GM18870 (cell line): Measurements from ENCODE around the gene USP9X.
"Not testable (repeated sequence)": the region's sequence is repeated elsewhere in the genome, so short reads cannot be mapped to it uniquely, and the experiment has no call there.

Experiments
- ATAC-seq: cut with Tn5 transposase; IDR thresholded peaks from one replicate; pipeline ENCODE4 v1.9.1; 2021; ENCODE audit warnings: moderate library complexity; ENCODE audit not compliant: unreplicated experiment

Gene USP9X

DNA sequence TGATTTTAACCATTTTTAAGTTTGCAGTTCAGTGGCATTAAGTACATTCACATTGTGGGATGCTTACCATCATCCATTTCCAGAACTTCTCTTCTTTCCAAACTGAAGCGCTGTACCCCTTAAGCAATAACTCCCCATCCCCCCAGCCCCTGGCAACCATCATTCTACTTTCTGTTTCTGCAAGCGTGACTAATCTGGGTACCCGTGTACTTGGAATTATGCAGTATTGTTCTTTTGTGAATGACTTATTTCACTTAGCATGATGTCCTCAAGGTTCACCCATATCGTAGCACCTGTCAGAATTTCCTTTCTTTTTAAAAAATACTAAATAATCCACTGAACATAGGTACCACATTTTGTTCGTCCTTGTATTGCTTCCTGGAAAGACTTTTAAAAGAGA lies 32.9 kb downstream of the USP9X start:
- ATAC-seq, result no peak

DNA sequence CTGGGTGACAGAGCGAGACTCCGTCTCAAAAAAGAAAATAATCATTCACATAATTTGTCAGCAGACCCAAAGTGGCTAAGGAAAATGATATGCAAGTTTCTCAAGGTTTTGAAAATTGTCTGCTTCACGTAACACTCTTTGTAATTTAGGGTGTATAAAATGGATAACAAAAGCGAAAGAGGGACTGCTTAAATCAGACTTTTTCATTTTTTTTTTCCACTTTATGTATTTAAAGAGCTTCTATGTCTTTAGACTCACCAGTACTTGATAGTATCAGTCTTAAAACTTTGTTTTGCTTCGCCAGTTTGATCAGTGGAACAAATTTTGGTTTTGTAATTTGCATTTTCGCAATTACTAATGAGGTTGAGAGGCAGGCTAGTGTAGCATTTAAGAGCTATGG lies 34.6 kb downstream of the USP9X start:
- no peak for ATAC-seq

DNA sequence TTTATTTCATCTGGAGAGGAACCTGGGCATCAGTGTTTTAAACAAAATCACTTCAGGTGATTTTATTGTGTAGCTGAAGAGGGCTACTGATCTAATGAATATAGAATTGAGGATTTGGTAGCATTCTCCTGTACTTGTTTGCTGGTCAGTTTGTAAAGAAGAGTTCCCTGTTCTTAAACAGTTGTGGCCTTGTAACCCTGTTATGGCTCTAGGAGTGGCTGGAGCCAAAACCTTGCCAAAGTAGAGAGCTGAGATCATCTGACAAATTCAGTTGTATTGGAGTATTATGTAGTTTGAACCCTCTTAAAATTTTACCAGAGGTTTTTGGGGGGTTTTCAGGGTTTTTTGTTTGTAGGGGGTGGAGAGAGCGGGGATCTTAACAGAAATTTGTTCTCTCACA lies 36.5 kb downstream of the USP9X start:
- no peak for ATAC-seq

DNA sequence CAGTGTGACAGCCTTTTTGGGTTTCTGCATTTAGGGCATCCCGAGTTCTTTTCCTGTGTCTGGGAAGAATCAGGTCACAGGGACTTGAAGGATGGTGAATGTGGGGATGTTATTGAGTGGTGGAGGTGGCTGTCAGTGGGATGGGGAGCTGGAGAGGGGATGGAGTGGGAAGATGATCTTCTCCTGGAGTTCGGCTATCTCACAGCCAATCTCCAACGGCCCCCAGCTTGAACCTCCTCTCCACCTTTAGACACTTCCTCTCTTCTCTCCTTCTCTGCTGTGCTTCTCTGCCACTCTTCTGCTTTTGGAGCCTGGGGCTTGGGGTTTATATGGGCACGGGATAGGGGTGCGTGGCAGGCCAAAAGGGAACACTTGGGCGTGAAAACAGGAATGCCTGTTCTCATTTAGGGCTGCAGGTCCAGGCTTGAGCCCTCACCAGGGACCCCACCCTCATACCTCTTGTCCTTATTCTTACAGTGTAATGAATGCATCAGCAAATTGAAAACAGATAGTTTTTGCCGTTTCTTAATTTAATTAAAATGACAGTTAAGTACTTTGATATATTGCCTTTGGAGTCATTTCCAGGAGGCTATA lies 37.5 kb downstream of the USP9X start:
- no peak for ATAC-seq

DNA sequence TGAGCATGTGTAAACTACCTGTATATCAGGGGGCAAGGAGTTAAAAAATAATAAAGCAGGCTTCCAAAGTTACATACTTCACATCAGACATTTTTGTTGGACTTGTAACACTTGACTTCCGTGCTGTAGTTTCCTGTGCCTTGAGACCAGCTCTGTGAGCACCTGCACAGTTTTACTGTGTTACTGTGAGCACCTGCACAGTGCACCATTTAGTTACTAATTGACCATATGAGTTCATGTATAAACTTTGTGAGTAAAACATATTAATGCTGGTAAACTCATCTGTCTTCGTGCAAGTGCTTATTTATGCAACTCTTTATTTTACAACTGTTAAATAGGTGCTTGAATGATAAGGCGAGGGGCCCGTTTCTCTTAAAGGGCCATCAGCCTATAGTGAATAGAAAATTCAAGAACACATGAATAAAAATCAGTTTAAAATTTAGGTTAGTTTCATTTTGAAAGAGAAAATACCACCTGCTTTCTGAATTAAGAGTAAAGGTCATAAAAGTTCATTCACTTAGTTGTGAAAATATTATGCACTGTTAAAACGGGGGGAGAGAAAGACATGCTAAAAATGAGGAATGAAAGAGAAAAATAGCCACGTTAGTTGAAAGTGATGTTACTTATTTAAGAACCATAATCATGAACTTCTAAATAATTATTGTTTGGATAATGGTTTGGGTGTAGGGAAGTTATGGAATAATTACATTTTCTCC lies 42.4 kb downstream of the USP9X start:
- ATAC-seq, result no peak

DNA sequence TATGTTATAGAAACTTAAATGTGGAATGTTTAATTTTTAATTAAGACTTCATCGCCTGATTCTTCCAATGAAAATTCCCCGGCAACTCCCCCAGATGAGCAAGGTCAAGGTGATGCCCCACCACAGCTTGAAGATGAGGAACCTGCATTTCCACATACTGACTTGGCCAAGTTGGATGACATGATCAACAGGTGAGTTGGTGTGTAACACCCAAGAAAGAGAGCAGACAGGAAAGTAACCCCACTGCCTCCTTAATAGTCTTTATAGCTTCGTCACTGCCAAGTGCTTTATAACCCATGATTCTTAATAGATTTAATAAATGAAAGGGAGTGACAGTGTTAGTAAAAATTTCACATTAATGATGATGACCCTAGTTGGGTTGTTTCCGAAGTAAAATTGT lies 43.7 kb downstream of the USP9X start:
- ATAC-seq, result no peak

DNA sequence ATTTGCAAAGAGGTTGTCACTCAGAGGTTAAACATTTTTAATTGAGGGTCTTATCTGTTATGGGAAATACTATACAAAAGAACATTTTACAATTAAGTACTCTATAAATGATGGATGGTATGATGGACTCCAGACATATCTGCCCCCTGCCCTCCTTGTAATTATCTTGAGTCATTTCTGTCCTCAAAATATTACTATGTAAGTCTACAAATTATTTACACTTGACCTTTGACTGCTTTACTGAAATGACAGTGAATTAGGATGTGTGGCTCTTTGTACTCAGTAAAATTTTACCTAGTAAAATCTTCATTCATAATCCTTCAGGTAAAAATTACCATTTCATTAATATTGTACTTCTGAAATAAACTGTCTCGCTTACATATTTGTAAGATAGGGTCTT lies 46.5 kb downstream of the USP9X start:
- ATAC-seq, result no peak

DNA sequence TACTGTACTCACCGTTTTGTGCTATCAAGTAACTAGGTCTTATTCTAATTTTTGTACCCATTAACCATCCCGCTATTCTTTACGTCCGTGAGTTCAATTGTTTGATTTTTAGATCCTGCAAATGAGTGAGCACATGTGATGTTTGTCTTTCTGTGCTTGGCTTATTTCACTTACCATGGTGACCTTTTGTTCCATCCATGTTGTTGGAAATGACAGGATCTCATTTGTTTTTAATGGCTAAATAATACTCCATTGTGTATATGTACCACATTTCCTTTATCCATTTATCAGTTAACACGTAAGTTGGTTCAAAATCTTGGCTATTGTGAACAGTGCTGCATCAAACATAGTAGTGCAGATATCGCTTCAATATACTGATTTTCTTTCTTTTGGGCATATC lies 48.3 kb downstream of the USP9X start:
- ATAC-seq, result no peak

DNA sequence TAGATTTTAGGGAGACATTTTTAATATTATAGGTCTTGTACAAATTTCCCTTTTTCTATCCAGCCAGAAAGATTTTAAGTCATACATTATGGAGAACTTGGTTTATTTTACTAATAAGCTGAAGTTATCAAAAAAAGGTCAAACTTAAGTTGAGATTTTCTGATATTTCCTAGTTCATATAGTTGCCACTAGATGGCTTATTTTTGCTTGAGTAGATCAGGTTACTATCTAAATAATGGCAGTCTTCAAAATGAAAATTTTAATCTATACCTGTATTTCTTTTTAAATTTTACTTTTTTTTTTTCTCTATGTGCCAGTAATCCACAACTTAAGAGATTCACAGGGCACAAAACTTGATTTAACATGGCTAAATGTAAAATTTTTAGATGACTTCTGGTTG lies 52.3 kb downstream of the USP9X start:
- ATAC-seq, result no peak

DNA sequence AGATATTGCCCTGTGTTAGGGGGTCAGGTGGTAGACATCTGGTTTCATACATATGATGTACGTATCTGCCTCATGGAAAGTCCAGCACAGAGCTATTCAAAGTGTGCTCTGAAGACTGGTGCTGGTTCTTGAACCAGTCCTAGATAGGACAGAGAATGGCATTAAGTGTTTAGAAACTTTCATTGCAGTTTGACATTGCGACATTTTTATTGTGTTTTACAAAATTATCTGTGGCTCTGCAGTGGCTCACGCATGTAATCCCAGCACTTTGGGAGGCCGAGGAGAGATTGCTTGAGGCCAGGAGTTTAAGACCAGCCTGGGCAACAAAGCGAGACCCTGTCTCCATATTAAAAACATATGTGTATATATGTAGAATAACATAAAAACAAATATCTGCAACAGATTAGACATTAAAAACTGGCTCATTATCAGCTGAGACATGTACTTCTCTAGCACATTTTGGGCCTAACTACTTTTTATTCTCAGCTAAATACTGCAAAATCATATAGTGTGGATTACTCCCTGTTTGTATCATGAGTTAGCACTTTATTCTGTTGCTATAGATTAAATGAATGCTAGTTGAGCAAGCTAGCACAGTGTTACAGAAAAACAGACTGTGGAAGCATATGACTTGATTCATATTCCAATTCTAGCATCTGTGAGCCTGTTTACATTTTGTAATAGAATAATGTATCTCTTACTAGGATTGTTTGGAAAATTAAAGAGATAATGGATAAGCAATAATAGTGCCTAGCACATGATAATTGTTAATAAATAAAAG lies 57.1 kb downstream of the USP9X start:
- no peak for ATAC-seq

DNA sequence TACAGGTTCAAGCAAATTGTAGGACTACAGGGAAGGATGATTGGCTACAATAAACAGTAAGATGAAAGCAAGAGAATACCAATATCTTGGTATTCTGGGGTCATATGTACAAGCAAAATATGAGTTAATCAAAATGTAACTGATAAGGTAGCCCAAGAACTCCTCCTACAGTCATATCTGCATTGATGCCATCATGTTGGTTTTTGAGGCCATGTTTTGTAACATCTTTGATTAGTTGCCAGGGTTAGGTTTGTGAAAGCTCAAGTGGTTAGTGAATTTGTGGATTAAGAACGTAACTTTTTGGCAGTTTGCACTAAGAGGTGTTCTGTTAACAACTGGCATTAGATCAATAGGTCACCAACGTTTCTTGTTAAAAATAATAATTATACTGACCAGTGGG lies 59.6 kb downstream of the USP9X start:
- ATAC-seq, result no peak

DNA sequence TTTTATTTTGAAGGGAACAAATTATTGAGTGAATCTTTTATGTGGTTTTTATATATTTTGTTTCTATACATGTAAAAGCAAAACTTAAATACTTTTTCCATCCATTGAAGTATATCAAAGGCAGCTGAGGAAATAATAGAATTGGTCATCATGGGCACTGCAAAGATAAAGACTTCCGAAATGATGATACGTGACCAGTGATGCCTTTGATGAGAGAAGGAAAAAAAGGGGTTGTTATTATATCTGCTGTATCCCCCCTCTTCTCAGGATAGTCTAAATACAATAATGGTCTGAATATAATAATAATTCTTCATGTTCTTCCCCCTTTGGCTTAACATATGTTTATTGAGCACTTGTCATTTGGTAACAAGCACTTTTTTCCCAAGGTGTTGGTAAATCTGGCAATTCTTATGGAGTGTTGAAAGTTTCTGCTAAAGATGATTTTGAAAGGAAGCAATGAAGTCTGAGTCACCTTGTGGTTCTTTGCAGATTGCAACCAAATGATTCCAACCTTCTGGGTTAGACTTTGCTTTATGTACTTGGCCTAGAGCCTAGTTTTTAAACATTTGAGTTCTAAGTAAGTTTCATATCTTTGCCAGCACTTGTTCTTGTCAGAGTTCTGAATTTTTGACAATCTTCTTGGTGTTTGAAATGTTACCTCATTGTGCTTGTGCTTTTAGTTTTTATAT lies 60.8 kb downstream of the USP9X start:
- ATAC-seq, result no peak

DNA sequence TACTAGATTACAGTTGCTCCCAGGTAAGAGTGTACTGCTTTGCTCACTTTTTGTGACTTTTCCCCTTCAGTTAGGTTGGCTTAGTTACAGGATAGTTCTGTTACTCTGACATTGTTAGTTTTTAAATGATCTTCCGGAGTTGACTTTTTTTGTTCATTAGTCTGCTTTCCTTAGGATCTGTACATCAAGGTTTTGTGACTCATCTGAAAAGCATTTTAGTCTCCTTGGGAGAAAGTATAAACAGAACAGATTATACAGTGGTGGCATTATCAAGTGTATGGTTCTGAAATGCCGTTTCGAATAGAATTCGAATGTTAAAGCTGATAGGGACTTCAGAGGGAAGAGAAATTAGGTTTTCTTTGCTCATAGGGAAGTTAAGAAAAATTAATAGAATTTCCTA lies 63.3 kb downstream of the USP9X start:
- ATAC-seq, result no peak

DNA sequence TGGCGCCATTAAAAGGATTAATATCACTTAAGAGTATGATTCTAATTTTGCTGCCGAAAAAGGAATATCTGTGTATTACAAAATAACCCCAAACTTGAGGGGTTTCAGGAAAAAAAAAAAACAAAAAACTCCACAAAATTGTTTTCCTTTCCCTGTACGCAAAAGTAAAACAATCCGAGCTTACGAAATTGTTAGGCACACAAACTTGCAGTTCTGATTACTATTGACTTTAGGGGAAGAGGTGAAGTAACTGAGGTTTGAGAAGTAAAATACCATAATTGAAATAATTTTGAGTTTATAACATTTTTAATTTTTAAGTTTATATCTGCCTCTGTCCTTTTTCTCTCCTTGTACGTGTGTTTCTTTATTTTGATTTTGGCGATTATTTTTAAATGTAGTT lies 64.8 kb downstream of the USP9X start:
- no peak for ATAC-seq

DNA sequence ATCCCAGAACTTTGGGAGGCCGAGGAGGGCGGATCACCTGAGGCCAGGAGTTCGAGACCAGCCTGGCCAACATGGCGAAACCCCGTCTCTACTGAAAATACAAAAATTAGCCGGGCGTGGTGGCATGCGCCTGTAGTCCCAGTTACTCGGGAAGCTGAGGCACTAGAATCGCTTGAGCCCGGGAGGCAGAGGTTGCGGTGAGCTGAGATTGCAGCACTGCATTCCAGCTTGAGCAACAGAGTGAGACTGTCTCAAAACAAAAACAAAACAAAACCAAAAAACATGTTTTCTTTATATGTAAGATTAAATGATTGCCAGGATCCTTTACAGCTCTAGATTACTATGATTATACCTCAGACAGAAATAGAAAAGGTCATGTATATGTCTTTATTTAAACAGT lies 66.5 kb downstream of the USP9X start:
- ATAC-seq, result not testable (repeated sequence)

DNA sequence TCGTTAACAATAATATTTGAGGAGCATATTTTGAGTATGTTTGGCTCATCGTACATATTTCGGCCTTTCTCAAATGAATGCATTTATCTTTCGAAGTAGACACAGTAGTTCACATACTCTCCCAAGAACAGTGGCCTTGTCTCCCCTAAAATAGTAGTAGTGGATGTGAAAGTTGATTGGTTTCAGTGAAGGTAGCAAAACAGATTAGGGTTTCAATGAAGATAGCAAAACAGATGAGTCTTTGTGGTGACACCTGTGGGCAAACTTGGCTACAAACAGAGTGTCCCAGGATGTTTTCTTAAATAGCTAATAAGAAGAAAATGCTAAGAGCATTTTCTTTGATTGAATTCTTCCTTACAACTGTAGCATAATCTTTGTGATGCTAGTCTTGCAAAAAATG lies 67.0 kb downstream of the USP9X start:
- no peak for ATAC-seq

DNA sequence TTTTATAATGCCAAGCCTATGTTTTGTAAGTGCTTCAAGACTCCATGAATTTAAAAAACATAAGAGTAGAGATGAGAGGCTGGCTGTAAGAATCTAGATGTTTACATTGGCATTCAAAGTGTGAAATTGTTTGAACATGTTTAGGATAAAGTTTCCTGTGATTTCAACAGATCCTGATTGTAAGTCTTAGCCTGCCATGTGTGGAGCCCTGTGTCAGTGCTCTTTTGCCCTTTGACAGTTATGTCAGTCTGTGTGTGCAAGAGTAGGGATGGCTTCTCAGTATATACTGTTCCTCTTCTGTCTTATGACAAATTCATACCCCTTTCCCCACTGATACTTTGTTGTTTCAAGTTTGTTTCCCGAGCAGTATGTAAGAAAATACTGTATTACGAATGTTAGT lies 68.2 kb downstream of the USP9X start:
- ATAC-seq, result no peak

DNA sequence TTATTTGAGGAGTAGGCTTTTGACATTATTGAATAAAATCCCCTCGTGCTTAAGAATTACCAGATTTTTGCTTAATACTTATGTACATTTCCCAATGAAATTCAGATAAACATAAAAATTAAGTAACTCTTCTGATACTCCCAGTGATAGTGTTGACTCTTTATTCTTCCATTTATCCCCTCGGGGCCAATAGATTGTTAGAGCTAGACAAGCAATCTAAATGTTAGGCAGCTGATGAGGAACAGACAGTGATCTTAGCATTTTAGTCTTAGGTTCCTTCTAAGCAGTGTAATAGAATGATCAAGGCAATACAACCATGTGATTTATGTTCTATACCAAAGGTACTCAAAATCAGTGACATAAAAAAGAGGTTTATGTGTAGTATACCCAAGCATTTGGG lies 68.7 kb downstream of the USP9X start:
- no peak for ATAC-seq

DNA sequence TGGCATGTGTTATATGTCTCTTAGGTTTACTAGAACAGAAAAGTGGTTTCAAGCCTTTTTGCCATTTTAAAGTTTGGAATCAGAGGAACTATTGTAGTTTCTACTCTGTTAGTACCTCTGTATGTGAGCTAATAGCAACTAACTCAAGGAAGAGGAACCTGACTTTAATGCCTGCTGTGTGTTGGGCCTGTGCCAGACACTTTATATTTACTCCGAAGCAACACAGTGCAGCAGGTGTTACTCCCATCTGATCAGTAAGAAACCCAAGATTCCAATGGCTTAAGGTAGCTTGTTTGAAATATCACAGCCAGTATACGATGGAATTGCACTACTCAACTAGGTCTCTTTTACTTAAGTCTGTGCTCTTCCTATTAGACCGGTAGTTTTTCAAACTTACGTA lies 79.2 kb downstream of the USP9X start:
- ATAC-seq, result no peak

DNA sequence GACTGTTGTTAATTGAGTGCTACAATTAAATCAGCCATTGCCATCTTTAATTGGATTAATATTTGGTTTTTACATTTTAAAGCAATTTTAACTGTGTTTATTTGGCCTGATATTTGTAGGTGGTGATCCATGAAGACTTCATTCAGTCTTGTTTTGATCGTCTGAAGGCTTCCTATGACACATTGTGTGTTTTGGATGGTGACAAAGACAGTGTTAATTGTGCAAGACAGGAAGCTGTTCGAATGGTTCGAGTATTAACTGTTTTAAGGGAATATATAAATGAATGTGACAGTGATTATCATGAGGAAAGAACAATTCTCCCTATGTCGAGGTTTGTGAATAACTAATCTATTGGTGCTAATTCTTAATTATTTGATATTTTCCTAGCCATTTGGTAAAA lies 82.6 kb downstream of the USP9X start:
- ATAC-seq, result no peak

DNA sequence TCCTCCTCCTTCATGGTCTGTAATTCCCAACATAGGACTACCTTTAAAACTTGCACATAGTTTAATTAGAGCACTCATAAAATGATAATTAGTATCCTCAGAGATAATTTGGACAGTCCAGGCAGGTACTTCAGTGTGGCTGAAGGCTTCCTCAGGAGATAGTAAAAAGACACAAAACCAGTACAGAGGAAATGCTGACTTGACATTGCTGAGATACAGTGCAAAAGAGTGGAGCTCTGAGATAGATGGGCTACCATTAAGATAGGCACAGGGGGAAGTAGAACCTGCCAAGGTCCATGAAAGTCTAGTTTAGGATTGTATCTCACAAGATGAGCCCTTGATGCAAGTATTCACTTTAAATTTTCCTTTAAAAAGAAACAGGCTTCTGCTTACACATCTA lies 91.0 kb downstream of the USP9X start:
- no peak for ATAC-seq

DNA sequence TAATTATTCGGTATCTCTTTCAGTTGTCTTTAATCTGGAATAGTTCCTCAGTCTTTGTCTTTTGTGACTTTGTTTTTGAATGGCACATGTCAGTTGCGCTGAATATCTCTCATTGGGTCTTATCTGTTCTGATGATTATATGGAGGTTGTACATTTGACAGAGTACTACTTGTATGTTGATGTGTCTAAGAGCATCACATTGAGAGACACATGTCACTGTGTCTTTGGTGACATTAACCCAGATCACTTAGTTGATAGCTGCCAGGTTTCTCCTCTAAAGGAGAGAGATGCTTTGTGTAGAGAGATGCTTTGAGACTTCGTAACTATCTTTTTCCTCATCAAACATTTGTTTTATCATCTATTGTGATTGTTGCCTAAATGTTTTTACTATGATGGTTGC lies 92.1 kb downstream of the USP9X start:
- no peak for ATAC-seq
